Epithelial cell of proximal tubule (primary cell): ENCODE data around the gene SSC5D. TPM values are rescaled to one million over a fixed set of nuclear protein-coding genes. Genes with fewer than 3 reads are reported as not detected.
A peak's percentile ranks its signal among the peaks of the same experiment; 100 is the strongest.

Experiments used
- DNase-seq: peaks from one replicate; pipeline ENCODE4 v3.0.0-alpha.2; 2011; ENCODE audit warnings: low read depth
- H3K4me3 ChIP-seq: 2 replicates; pipeline ENCODE4 v1.5.1; 2011; ENCODE audit warnings: low read depth, mild to moderate bottlenecking, low read length
- total RNA-seq: library from RNA; depleted of rRNA; stranded (reverse); fragments of >200 nt; gene quantifications from 2 replicates; pipeline ENCODE4 v1.2.3, GENCODE V29; 2015
- TF ChIP-seq, protein P1 (sequence below): conservative IDR thresholded peaks from 2 replicates; pipeline ENCODE4 v1.5.1; 2012; ENCODE audit warnings: low read depth, mild to moderate bottlenecking, low read length

SSC5D gene
- total RNA-seq, 1 donor from 2014 or later = 0.86 TPM

DNA sequence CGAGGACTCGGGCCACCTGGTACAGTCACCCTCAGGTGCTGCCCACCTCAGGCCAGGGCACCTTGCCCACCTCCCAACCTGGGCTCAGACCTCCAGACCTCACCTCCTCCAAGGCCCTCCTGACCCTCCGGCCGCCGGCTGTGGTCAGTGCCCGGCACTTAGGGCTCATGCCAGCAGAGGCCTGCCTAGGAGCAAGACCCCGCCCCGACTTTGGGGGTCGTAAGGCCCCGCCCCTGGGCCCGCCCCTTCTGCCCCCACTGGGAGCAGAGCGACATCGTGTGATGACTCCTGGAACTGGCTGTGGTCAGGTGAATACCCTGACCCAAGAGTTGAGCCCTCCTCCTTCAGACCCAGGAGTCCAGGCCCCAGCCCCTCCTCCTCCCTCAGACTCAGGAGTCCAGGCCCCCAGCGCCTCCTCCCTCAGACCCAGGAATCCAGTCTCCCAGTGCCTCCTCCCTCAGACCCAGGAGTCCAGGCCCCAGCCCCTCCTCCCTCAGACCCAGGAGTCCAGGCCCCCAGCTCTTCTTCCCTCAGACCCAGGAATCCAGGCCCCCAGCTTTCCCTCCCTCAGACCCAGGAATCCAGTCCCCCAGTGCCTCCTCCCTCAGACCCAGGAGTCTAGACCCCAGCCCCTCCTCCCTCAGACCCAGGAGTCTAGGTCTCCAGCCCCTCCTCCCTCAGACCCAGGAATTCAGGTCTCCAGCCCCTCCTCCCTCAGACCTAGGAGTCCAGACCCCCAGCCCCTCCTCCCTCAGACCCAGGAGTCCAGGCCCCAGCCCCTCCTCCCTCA, 48.9 kb downstream of the SSC5D start, which contains the start of gene SBK2:
TSS of gene SBK2 (minus strand) at position 183 of the 790 bp plus-strand sequence. CDS start 839 bp downstream, outside the sequence.
- TF ChIP-seq, protein P1, sequence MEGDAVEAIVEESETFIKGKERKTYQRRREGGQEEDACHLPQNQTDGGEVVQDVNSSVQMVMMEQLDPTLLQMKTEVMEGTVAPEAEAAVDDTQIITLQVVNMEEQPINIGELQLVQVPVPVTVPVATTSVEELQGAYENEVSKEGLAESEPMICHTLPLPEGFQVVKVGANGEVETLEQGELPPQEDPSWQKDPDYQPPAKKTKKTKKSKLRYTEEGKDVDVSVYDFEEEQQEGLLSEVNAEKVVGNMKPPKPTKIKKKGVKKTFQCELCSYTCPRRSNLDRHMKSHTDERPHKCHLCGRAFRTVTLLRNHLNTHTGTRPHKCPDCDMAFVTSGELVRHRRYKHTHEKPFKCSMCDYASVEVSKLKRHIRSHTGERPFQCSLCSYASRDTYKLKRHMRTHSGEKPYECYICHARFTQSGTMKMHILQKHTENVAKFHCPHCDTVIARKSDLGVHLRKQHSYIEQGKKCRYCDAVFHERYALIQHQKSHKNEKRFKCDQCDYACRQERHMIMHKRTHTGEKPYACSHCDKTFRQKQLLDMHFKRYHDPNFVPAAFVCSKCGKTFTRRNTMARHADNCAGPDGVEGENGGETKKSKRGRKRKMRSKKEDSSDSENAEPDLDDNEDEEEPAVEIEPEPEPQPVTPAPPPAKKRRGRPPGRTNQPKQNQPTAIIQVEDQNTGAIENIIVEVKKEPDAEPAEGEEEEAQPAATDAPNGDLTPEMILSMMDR = peak; percentile 34
- DNase-seq = no peak
- H3K4me3 ChIP-seq = no peak within 1 kb of the TSS

DNA sequence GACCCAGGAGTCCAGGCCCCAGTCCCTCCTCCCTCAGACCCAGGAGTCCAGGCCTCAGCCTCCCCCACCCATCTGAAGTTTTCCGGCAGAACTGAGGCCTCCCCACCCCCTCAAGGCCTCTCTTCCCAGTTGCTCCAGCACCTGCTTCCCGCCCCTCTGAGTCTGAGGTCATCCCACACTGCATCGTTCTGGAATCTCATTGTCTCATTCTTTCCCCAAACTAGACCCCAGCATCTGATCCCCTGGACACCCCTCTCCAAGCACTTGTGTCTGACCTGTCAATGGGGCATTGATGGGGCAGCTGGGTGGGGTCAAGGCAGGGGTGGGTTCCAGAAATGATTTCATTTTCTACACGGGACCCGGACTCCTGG, 49.5 kb downstream of the SSC5D start:
- DNase-seq = no peak
- H3K4me3 ChIP-seq = no peak overlapping the region
- TF ChIP-seq, protein P1 = no peak

DNA sequence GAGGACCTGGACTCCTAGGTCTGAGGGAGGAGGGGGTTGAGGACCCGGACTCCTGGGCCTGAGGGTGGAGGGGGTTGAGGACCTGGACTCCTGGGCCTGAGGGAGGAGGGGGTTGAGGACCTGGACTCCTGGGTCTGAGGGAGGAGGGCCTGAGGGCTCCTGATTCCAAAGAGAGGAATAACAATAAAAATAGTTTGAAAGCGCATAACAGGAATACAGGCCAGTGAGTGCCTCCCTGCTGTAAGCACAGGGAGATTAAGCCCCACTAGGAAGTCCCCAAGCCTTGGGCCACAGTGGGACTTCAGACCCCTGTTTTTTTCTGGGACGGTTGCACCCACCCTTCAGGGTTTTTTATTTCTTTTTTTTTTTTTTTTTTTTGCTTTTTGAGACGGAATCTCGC, 49.9 kb downstream of the SSC5D start:
- H3K4me3 ChIP-seq = no peak overlapping the region
- TF ChIP-seq, protein P1 = no peak
- no peak for DNase-seq

DNA sequence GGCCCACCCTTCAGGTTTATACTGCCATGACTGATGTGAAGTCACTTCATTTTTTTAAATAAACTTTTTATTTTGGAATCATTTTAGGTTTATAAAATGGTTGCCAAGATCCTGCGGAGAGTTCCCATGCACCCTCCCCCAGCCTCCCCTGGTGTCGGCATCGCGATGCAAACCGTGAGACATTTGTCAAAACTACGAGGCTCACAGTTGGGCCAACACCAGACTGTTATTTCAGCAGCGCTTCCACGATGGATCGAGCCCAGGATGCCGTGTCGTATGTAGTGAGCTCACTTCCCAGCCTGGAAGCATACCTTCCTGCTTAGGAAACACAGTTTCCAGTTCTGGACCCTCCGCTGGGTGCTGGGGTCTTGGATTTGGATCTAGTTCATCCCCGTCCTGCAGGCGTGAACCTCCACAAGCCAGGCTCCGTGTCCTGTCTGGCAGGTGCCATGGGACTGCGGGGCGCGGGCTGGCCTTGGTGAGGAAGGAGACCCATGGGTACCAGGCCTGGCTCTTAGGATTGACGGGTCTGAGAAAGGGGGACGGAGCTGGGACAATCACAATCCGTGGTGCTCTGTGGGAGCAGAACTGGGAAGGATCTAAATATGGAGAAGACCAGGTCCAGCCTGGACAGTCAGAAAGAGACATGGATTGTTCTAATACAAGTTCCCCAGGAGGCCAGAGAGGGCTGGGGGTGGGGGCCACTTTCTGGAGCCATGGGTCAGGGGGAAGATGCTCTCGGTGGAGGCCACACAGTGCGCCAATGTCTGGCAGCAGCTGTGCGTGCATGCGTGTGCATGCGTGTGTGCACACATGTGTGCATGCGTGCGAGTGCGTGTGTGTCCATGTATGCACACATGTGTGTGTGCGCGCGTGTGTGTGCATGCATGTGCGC, 51.1 kb downstream of the SSC5D start:
- TF ChIP-seq, protein P1 = no peak
- DNase-seq = no peak
- no peak overlapping the region for H3K4me3 ChIP-seq

DNA sequence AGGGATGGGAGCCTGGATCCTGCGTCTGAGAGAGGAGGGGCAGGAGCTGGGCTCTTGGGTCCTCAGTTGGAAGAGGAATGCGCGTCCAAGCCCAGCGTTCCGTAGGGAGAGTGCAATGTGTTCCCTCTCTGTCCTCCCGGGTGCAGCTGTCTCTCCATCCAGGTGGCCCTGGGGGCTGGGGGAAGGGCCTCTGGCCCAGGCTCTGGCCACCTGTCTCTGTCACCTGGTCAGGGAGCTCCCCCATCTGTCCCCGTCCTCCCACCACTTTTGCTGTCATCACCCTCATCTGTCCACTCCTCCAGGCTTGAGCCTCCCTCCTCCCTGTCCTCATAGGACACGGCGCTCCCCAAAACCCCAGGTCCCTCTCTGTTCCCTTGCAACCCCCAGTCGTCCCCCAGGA, 52.4 kb downstream of the SSC5D start:
- H3K4me3 ChIP-seq = no peak overlapping the region
- no peak for DNase-seq
- TF ChIP-seq, protein P1 = no peak

DNA sequence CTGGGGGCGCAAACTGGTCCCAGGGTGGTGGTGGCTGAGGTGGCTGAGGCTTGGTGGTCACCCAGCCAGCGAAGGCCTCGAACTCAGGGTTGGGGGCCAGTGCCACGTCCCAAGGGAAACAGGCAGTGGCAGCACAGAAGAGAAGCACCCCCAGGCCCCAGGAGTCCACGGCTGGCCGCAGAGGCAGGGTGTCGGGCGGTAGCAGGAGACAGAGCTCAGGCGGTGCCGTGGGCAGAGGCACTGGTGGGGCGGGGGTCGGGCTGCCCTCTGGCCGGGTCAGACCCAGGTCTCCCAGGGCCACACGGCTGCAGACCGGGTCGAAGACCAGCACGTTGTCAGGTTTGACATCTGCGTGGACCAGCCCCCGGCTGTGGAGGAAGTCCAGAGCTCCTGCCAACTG, 52.9 kb downstream of the SSC5D start:
- no peak overlapping the region for H3K4me3 ChIP-seq
- DNase-seq = no peak
- TF ChIP-seq, protein P1 = no peak
